HG03460 (cell line): Measurements from ENCODE around the gene ACMSD.
"Not testable (repeated sequence)": the region's sequence is repeated elsewhere in the genome, so short reads cannot be mapped to it uniquely, and the experiment has no call there.

Source experiments
- ATAC-seq: cut with Tn5 transposase; IDR thresholded peaks from one replicate; pipeline ENCODE4 v1.9.1; 2021; ENCODE audit not compliant: unreplicated experiment

Gene ACMSD

DNA sequence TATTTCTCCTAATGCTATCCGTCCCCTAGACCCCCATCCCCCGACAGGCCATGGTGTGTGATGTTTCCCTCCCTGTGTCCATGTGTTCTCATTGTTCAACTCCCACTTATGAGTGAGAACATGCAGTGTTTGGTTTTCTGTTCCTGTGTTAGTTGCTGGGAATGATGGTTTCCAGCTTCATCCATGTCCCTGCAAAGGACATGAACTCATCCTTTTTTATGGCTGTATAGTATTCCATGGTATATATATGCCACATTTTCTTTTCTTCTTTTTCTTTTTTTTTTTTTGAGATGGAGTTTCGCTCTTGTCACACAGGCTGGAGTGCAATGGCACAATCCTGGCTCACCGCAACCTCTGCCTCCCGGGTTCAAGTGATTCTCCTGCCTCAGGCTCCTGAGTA lies 9.2 kb downstream of the ACMSD start:
- ATAC-seq: not testable (repeated sequence)

DNA sequence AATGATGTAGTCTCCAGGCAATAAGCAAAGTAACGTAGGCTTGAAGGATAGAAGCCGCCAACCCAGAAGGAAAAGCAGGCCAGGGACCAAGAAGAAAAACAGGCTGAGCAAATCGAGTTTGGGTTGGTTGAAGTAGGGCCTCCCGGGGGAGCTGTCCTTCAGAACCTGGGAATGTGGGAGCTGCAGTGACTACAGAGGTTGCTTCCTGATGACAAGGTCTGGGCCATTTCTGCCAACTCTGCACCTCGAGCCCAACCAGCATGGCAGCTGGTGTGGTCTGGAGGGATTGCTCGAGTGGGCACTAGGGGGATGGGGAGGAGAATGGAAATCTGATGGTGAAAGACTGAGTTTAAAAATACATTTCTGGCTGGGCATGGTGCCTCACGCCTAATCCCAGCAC lies 14.1 kb downstream of the ACMSD start:
- no peak for ATAC-seq

DNA sequence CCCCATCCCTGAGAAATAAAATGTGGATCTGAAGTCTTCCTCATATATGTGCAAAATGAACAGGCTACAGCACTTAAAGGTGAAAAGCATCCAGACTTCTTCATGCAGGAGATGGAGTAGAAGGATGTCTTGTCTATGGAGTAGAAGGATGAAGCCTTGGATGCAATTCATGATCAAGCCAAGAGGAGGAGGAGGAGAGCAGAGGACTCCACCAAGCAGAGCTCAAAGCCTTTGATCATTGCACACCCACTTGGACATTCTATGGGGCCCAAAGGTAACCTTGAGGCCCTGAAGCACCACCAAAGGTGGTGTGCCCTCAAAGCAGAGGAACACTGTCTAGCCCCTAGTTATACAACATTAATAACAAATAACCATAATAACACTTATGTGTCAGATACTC lies 17.3 kb downstream of the ACMSD start:
- ATAC-seq: no peak

DNA sequence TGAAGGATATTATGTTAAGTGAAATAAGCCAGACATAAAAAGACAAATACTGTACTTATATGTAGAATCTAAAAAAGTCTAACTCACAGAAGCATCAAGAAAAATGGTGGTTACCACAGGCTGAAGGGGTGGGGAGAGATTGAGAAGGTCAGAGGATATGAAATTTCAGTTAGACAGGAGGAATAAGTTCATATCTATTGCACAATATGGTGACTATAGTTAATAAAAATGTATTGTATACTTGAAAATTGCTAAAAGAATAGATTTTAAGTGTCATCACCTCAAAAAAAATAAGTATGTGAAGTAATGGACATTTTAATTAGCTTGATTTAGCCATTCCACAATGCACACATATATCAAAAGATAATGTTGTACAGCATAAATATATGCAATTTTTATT lies 19.8 kb downstream of the ACMSD start:
- ATAC-seq: no peak

DNA sequence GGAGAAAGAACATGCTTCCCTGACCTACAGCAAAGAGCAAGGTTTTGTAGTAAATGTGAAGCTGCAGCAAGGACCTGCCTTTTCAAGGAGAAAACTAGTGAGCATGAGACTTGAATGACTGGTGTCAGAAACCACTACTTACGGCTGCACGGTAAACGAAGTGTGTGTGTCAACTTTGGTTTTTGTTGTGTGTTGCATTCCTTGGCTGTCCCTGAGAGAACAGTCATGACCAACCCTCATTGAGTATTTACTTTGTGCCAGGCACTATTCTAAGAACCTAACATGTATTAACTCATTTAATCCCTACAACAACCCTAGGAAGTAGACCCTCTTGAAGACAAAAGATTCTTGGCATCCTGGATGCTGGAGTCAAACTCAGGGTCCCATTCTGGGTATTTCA lies 22.8 kb downstream of the ACMSD start:
- ATAC-seq: no peak

DNA sequence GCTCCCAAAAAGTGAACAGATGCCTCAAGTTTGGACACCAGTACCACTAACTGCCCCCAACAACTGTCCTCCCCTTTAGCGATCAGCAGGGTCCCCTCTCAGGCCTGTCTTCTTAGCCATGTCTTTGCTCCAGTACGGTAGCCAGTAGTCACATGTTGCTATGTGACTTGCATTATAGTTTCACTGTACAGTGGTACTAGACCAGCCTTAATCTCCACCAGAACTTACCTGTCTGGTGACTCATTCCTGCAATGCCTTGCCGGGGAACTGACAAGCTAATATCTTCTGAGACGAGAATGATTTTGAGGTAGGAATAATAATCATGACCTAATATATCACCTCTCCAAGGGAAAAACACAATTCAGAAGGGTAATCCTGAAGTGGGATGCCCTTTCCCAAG lies 23.7 kb downstream of the ACMSD start:
- ATAC-seq: no peak

DNA sequence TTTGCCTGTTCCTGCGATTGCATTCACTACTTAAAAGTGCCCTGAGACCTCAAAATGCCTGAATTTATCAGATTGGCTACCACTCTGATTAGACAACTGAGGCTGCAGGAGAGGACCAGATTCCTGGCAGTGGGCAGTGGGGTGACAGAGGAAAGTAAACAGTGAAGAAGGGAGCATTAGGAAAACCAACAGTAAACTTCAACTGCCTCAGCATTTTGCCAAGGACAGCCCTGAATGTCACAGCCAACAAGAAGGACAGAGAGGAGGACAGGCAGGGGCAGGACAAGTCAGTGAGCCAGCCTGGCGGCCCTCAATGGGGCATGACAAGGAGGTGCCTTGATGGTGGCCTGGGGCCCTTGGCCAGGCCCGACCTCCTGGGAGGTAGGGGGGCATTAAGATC lies 24.3 kb downstream of the ACMSD start:
- ATAC-seq: no peak

DNA sequence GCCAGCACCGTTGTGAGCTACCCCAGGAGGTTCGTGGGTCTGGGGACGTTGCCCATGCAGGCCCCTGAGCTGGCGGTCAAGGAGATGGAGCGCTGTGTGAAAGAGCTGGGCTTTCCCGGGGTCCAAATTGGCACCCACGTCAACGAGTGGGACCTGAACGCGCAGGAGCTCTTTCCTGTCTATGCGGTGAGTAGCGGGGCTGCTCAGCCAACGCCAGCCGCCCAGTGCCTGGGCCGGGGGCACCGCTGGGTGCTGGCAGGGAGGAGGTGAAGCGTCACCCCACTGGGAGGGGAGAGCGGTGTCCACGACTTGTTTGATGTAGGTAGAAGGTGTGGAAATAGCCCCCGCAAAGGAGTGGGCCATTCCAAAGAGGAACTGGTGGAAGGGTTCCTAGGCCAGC lies 25.0 kb downstream of the ACMSD start:
- no peak for ATAC-seq

DNA sequence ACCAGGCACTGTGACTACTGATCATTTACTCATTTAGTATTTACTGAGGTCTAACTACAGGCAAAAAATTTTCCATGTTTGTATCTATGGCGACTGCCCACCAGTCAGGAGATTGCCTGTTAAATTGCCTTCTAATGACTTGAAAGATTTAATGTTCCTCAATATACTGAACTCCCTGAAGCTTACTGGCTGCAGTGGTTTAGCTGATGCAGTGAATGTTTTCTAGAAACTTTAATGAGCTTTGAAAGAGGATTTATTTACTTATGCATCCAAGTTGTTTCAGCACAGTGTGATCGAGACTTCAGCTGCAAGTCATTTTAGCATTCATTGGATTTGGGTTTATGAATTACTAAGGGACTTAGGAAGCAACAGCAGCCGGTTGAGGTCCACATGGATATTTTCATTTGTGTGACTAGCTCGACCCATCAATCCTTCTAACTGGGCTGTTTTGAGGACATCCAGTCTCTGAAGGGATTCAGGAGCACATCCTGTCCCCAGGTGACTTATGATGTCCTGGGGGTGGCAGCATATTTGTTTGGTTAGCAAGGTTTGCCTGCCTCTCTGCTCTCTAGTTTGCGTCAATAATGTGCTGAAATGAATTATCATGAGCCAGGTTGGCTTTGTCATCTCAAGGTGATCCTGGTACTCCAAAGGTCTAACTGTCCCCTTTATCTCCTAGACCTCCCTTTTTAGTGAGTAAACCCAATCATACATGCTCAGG lies 26.8 kb downstream of the ACMSD start:
- ATAC-seq: no peak

DNA sequence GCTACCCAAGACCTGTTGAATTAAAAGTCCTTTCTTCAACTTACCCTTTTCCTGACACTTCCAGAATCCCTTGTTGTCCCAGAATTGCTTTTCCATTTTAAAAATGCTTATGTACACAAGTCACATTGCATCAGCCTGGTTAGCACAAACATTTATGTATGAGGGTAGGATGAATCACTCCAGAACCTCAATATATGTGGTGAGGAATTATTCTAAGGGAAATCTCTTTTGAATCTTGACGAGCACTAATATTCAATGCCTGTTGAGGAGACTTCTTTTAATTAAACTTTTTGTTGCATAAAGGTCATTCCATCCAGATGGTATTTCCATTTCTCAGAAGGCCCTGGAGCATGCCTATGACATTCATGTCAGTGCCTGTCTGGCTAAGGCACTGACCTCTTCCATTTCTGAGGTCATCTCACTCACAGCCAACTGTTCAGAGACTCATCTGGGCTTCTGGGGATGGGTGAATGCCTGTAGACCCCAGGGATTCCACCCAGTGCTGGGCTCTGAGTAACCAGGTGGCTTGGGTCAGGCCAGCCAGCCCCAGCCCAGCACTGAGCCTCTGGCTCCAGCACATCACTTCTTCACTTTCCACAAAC lies 28.2 kb downstream of the ACMSD start:
- no peak for ATAC-seq

DNA sequence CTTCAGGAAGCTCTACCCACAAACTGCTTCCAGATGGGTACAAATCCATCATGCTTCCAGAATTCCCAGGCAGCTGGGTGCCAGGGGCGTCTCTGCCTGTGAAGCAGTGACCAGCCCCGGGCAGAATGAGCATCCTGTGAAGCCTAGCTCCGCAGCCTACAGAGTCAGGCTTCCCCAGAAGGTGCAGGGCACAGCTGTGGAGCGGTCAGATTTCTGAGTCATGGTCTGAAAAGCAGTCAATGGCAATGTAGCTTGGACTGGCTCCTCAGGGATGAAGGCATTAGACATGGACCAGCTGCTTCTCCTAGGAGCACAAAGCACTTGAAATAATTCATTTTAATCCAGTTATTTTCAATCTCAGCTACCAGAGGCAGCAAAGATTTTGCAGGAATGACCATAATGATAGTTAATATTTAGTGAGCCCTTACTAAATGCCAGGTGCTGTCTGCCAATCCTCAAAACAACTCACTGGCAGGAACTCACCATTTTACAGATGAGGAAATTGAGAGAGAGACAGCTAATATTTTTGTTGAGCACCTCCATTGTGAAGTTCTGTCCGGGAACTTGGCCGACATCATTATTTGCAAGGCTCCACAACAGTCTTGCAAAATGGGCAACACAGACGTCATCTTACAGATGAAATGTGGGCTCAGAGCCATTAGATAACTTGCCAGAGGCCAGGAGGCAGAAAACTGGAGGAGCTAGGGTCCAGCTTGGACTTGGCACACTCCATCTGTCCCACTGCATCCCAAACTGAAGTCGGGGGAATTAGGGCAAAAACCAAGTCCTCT lies 31.7 kb downstream of the ACMSD start:
- no peak for ATAC-seq

DNA sequence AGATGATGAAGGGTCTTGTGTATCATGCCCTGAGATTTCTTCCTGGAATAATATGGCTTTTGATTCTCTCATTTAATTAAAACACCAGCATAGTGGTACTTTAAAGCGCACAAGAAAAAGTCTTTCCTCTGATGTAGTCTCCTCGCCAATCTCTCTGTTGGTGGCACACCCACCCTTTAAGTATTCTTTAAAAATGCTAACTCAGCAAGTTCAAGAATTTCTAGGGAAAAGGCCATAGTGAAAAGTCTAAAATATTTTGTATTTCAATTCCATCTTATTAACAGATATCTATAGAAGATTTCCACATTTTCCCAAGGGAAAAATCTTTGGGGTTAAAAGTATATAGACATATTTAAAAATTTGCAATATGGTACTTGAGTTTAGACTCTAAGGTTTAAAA lies 34.7 kb downstream of the ACMSD start:
- no peak for ATAC-seq

DNA sequence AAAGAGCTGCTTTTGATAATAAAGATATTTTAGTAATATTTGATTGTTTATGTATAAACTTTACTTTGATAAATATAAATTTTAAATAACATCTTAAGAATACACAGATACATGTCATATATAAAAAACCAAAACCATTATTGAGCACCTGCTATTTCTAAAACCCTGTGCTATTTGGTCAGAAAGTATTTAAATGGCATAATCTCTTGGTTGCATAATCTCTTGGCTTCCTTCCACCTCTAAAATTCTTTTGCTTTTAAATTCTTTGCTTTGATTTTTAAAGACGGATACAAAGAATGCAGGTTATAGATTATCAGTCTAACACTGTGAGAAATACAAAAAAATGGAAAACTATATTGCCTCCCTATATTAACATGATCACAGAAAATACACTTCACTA lies 36.9 kb downstream of the ACMSD start:
- no peak for ATAC-seq

DNA sequence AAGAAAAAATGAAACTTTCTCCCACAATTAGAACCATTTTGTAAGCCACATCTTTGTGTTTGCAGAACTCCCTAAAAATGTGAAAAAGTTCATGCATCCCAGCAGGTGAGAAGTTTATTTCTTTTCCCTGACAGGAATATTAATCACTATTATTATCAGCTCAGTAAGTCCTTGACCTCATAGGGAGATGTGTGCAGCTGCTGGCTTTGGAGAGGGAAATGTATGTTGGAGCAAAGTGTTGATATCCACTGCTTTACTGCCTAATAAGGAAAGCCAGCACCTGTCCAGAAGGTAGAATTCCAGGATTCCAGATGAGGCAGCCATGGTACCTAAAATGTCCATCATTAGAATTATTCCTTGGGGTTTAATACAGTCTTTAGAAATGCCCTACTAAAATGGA lies 44.4 kb downstream of the ACMSD start:
- no peak for ATAC-seq

DNA sequence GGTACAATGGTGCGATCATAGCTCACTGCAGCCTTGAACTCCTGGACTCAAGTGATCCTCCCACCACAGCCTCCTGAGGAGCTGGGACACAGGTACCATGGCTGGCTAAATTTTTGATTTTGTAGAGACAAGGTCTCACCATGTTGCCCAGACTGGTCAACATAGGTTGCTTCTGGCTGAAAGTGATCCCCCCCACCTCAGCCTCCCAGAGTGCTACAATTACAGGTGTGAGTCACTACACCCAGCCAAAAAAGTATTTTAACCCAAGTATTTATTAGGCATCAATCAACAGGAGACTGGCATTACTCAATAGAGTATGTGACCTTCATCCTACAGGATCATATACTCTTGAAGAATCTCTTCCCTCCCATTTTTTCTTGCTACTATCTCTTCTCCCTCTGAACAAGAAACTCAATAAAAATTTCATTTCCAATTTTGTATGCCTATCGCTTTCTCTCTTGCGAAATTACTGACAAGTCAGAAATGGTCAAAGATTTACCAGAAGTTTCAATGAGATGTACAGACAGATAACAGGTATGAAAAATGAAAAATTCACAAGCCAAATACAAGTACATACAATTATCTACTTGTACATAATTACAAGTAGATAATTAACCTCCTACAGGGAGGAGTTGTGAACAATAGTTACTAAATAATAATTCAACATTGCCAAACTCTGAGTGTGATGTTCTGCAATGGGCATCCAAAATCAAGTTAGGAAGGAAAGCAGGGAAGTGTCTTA lies 45.3 kb downstream of the ACMSD start:
- ATAC-seq: no peak

DNA sequence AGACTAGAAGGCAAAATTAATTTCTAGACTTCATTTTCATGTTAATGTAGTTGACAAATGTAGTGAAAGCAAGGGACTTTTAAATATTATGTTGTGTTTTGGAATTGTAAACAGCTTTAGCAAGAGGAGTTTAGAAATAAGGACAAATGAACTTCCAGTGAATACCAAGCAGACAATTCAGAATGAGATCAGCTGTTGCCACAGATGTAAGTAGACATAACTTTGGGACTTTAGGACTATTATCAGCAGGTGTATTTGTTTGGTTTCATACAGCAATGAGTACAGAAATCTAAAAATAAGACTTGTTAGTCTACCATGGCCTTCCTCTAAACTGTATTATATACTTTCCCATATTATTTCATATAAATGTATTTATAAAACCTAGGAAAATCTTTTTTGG lies 46.0 kb downstream of the ACMSD start:
- no peak for ATAC-seq

DNA sequence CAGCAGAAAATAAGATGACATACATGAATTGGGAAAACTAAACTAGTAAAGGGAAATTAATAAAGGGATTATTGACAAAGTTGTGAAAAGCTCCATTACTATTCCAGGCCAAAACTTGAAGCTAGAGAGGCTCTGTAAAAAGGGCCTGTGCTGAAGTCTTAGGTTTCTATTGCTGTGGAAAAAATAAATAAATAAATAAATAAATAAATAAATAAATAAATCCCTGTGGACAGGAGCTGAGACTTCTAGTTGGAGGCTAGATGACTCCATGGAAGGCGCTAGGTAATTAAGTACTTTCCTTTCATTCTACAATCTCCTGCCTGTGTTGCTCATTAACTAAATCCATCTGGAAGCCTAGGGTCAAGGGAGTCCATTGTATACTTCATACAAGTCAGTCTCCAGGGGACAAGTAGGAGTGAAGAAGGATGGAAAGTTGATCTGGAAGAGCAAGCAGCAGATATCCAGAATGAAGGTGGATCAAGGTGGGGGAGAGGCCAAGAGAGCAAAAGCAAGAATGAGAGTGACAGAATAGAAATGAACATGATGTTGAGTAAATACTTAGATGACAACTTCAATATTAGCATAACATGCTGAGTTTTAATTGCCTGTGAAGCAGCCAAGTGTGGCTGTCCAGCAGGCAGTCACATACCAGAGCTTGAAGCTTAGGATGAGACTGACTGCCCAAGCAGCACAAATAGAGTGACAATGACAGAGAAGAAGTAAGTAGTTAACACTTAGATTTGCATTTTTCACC lies 54.0 kb downstream of the ACMSD start:
- no peak for ATAC-seq

DNA sequence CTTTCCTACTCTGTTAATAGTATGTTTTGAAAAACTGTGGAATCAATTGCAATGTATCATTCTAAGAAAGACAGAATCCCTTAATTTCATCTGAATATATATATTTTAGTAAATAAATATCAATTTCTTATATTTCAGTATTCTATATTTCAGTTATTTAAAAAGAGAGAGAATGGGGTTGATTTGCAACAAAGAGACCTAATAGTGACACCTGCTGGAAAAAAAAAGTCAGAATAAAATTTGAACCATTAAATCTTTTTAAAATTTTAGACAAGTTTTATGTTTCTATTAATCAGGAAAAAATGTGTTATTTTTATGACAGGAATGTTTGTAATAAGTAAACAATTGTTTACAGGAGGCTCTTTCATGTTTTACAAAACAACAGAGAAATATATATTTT lies 59.5 kb downstream of the ACMSD start:
- ATAC-seq: no peak

DNA sequence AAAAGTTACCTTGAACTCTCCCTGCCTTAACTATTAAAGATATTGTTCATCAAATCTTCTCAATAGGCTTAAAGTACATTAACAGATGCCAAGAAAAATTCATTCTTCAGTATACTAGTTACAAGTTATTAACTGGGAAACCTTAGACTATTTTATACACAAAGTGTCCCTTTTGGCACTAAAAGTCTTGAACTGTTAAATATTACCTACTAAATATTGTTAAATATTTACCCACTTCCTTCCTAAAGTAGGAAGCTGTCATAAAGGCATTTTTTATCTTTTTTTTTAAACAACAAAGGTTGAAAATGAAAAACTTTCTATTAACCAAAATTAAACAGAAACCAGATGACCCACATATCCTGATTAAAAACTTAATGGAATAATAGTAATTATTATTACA lies 60.8 kb downstream of the ACMSD start:
- no peak for ATAC-seq

DNA sequence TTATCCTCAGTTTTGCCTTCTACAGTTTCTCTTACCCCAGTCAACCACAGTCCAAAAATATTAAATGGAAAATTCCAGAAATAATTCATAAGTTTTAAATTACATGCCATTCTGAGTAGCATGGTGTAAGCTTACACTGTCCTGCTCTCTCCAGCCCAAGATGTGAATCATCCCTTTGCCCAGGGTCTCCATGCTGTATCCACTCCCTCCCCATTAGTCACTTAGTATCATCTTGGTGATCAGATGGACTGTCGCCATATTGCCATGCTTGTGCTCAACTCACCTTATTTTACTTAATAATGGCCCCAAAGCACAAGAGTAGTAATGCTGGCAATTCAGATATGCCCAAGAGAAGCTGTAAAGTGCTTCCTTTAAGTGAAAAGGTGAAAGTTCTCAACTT lies 61.7 kb downstream of the ACMSD start:
- no peak for ATAC-seq

DNA sequence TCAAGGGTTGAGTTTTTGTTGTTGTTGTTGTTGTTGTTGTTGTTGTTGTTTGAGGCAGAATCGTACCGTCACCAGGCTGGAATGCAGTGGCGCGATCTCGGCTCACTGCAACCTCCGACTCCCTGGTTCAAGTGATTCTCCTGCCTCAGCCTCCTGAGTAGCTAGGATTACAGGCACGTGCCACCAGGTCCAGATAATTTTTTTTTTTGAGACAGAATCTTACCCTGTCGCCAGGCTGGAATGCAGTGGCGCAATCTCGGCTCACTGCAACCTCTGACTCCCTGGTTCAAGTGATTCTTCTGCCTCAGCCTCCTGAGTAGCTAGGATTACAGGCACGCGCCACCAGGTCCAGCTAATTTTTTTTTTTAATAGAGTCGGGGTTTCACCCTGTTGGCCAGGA lies 65.3 kb downstream of the ACMSD start:
- ATAC-seq: not testable (repeated sequence)
